Calu3 (cell line): ENCODE data around the gene USP2. TPM values are rescaled to one million over a fixed set of nuclear protein-coding genes. Genes with fewer than 3 reads are reported as not detected.

Experiments
- BruUV-seq: library from RNA; stranded (reverse); fragments of 400-500 nt; replicated peaks from 2 replicates; lab custom pipeline; 2021; lab: Mats Ljungman, UMichigan
- CTCF ChIA-PET: fragments of 300-600 bp; sonication (Branson Sonifier 250); formaldehyde crosslinking; loops from one replicate; lab custom pipeline; 2022; ENCODE audit warnings: antibody characterized with exemption; lab: Charles Lee
- DNase-seq: peaks from one replicate; pipeline ENCODE4 v3.0.0; 2022
- H3K27ac Mint-ChIP-seq: one replicate; pipeline ENCODE4 v1.8.0; 2022; ENCODE audit warnings: mixed read lengths; ENCODE audit not compliant: unreplicated experiment
- H3K27me3 Mint-ChIP-seq: one replicate; pipeline ENCODE4 v1.8.0; 2022; ENCODE audit warnings: mixed read lengths; ENCODE audit not compliant: unreplicated experiment
- H3K36me3 Mint-ChIP-seq: one replicate; pipeline ENCODE4 v1.8.0; 2022; ENCODE audit warnings: mild to moderate bottlenecking, moderate library complexity, mixed read lengths; ENCODE audit not compliant: insufficient read depth, unreplicated experiment
- H3K4me1 Mint-ChIP-seq: one replicate; pipeline ENCODE4 v1.8.0; 2022; ENCODE audit warnings: mild to moderate bottlenecking, low read depth, mixed read lengths; ENCODE audit not compliant: unreplicated experiment
- H3K4me3 Mint-ChIP-seq: one replicate; pipeline ENCODE4 v1.8.0; 2022; ENCODE audit warnings: mild to moderate bottlenecking, low read depth, moderate library complexity, mixed read lengths; ENCODE audit not compliant: unreplicated experiment
- H3K9me3 Mint-ChIP-seq: one replicate; pipeline ENCODE4 v1.8.0; 2022; ENCODE audit warnings: low read depth, mixed read lengths; ENCODE audit not compliant: unreplicated experiment
- CTCF ChIP-seq: fragments of 200-600 bp; IDR thresholded peaks from one replicate; pipeline ENCODE4 v1.8.0; 2022; ENCODE audit warnings: antibody characterized with exemption; ENCODE audit not compliant: unreplicated experiment
- intact Hi-C: fragments of 100-400 bp; cut with micrococcal nuclease; formaldehyde crosslinking; loops from one replicate; pipeline ENCODE4 v1.10.0; 2022; ENCODE audit not compliant: unreplicated experiment
- total RNA-seq: library from RNA; stranded (reverse); gene quantifications from 2 replicates; pipeline ENCODE4 v1.2.3, GENCODE V29; 2022

The USP2 gene
- total RNA-seq, 1 experiment from 2014 or later, result 1.1 TPM

GRCh38 chr11:119421351-119421750, 39.9 kb upstream of the USP2 start:
- intact Hi-C loops, result no loop called here
- Mint-ChIP-seq H3K27ac (no peak overlapping the region), H3K4me1 (no peaks in the 10 kb centered on the region)

GRCh38 chr11:119420631-119421030, 39.1 kb upstream of the USP2 start:
- Mint-ChIP-seq H3K36me3 (no peaks in the 10 kb centered on the region), H3K4me1 (no peaks in the 10 kb centered on the region), H3K9me3 (no peaks in the 10 kb centered on the region), H3K4me3 (no peak overlapping the region), H3K27me3 (peaks cover 51% of the 10 kb centered on the region), H3K27ac (no peak overlapping the region)
- no peak for TF ChIP-seq CTCF
- intact Hi-C loops, result no loop called here
- no peak for DNase-seq
- no TSS peak for BruUV-seq
- CTCF ChIA-PET, result no interaction called here

More at GRCh38 chr11:119421351-119421750, 39.9 kb upstream of the USP2 start:
- no peaks in the 10 kb centered on the region for H3K9me3 Mint-ChIP-seq
- TF ChIP-seq CTCF, result no peak
- no peak for DNase-seq
- H3K27me3 Mint-ChIP-seq, result peaks cover 51% of the 10 kb centered on the region
- CTCF ChIA-PET, result no interaction called here
- H3K4me3 Mint-ChIP-seq, result no peak overlapping the region
- no peaks in the 10 kb centered on the region for H3K36me3 Mint-ChIP-seq
- no TSS peak for BruUV-seq

- no peak for DNase-seq
- no TSS peak for BruUV-seq
- peaks cover 51% of the 10 kb centered on the region for H3K27me3 Mint-ChIP-seq
- H3K27ac Mint-ChIP-seq, result no peak overlapping the region
- no peaks in the 10 kb centered on the region for H3K4me1 Mint-ChIP-seq
- no peaks in the 10 kb centered on the region for H3K36me3 Mint-ChIP-seq
- intact Hi-C loops, result no loop called here
- no peak for TF ChIP-seq CTCF
- CTCF ChIA-PET, result no interaction called here
- no peak overlapping the region for H3K4me3 Mint-ChIP-seq
- no peaks in the 10 kb centered on the region for H3K9me3 Mint-ChIP-seq
Measured at GRCh38 chr11:119419834-119420492, 38.5 kb upstream of the USP2 start.

GRCh38 chr11:119419246-119419645, 37.8 kb upstream of the USP2 start:
- intact Hi-C loops, result no loop called here
- no peak overlapping the region for H3K27ac Mint-ChIP-seq
- no peaks in the 10 kb centered on the region for H3K4me1 Mint-ChIP-seq
- no TSS peak for BruUV-seq
- H3K27me3 Mint-ChIP-seq, result peaks cover 48% of the 10 kb centered on the region
- no peaks in the 10 kb centered on the region for H3K9me3 Mint-ChIP-seq
- TF ChIP-seq CTCF, result no peak
- DNase-seq, result no peak
- no peak overlapping the region for H3K4me3 Mint-ChIP-seq
- CTCF ChIA-PET, result no interaction called here
- no peaks in the 10 kb centered on the region for H3K36me3 Mint-ChIP-seq
